Epidermal melanocyte (primary cell): ENCODE measurements around the gene SMIM35.

Source experiments
- DNase-seq: peaks from one replicate; pipeline ENCODE4 v3.0.0; 2011; ENCODE audit warnings: low spot score; ENCODE audit not compliant: insufficient read length

SMIM35 gene

GRCh38 chr11:118111019-118111743 lies 24.4 kb upstream of the SMIM35 start:
- no peak for DNase-seq

- no peak for DNase-seq
Observed at GRCh38 chr11:118109231-118109630, 22.5 kb upstream of the SMIM35 start.

GRCh38 chr11:118108513-118108912 lies 21.8 kb upstream of the SMIM35 start:
- no peak for DNase-seq

GRCh38 chr11:118106789-118107335 lies 20.1 kb upstream of the SMIM35 start:
- no peak for DNase-seq

GRCh38 chr11:118105657-118106305 lies 19.0 kb upstream of the SMIM35 start:
- DNase-seq: no peak

- DNase-seq: no peak
Observed at GRCh38 chr11:118104491-118104890, 17.7 kb upstream of the SMIM35 start.

GRCh38 chr11:118102721-118103261 lies 16.0 kb upstream of the SMIM35 start:
- DNase-seq: no peak

GRCh38 chr11:118100691-118101232 lies 14.0 kb upstream of the SMIM35 start:
- no peak for DNase-seq

- DNase-seq: no peak
Observed at GRCh38 chr11:118099838-118100556, 13.2 kb upstream of the SMIM35 start.

GRCh38 chr11:118098996-118099837 lies 12.5 kb upstream of the SMIM35 start:
- no peak for DNase-seq

GRCh38 chr11:118095967-118096367 lies 9.2 kb upstream of the SMIM35 start:
- no peak for DNase-seq

GRCh38 chr11:118095493-118095892 lies 8.7 kb upstream of the SMIM35 start:
- no peak for DNase-seq

- no peak for DNase-seq
Observed at GRCh38 chr11:118092907-118093571, 6.3 kb upstream of the SMIM35 start.

- no peak for DNase-seq
Observed at GRCh38 chr11:118091690-118092089, 4.9 kb upstream of the SMIM35 start.

GRCh38 chr11:118090545-118091162 lies 3.9 kb upstream of the SMIM35 start:
- no peak for DNase-seq

- DNase-seq: no peak
Observed at GRCh38 chr11:118088531-118088930, 1.8 kb upstream of the SMIM35 start.

- DNase-seq: no peak
Observed at GRCh38 chr11:118087931-118088330, 1.2 kb upstream of the SMIM35 start.

GRCh38 chr11:118084656-118085055 lies 2.1 kb downstream of the SMIM35 start:
- DNase-seq: no peak

GRCh38 chr11:118084247-118084646 lies 2.5 kb downstream of the SMIM35 start:
- no peak for DNase-seq
